Limb (tissue), 2 donors: ENCODE data around the gene PTPN9.
"Not testable (repeated sequence)": the region's sequence is repeated elsewhere in the genome, so short reads cannot be mapped to it uniquely, and the experiment has no call there.

Experiments
- DNase-seq, 2 donors: peaks; one replicate each; pipeline ENCODE4 v3.0.0-alpha.2; 2016; ENCODE audit errors: extremely low spot score in 2 of 2

The PTPN9 gene

GRCh38 chr15:75578948-75579920, at the start of gene PTPN9:
TSS of gene PTPN9 (minus strand) at chr15:75579315. CDS start at chr15:75578776, 539 bp downstream.
- DNase-seq: peak; percentile 83 to 91

DNA sequence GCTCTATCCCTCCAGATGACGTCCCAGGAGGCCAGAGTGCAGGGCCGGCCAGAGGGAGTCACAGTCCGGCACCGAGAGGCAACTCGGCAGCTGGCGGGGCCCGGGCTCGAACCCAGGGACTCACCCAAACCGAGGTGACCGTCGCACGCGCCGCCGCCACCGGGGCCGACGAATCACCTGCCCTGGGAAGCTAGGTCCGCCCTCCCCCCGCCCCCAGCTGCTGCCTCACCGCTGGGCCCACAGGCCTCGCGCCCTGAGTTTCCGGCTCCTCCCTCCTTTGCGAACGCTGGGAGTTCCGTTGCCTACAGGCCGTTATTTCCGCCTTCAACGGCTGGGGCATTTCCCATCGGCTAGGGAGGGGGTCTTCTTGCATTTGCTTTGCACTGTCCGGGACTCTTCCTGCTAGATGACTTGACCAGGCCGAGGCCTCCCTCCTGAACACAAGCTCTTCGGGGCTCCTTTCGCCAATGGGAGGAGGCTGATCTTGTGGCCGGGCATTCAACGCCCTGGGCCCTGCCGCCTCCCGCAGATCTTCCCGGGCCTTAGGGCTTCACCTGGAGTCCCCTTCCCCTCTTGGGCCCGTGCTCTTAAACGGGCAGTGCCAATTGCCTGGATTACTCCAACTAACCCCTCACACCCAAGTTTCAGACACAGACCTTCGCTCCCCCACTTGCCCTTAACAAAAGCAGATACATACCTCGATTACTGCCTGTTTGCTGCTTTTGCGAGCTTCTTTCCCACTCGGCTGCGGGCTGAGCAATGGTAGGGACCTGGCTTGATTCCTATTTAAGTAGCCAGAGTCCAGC, 46.6 kb upstream of the PTPN9 start, which contains the start of gene SNUPN:
TSS of gene SNUPN (minus strand) at position 184 of the 806 bp plus-strand sequence. CDS start 4,674 bp downstream, outside the sequence.
- peak; percentile 95 to 97 for DNase-seq

- DNase-seq: no peak
Observed at GRCh38 chr15:75622505-75622904, 43.4 kb upstream of the PTPN9 start.

- DNase-seq: peak; percentile 68 to 87
Observed at GRCh38 chr15:75620841-75621391, 41.8 kb upstream of the PTPN9 start.

DNA sequence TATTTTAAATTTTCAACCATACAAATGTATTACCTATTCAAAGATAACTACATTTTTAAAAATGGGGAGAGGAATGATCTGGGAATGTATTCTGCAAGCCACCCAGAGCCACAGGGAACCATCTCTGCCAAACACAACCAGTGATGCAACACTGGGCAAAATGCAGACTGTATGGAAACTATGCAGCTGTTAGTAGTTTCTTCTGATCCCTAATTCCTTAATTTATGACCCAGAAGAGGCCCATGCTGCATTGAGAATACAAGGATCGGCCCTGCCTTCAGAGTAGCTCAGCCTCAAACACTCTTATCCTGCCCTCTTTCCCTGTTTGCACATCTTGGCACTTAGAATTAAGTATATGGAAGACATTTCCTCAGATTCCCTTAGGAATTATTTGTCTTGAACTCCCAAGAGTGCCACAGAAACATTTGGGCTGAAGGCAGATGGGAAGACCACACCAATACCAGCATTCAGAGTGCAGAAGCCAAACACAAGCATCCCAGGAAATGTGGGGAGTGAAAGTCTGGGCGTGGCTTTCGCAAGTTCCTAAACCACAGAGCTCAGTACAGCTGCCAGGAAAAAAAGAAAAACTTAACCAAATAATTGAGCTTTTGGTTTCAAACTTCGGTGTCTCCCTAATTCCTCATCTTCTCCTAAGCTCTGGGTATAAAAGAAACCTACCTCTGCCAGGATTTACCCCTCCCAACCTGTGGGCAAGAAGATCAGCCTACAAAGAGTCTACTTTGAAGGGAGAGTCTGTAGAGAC, 41.1 kb upstream of the PTPN9 start:
- peak; percentile 36 to 61 for DNase-seq

- DNase-seq: no peak
Observed at GRCh38 chr15:75616766-75617165, 37.7 kb upstream of the PTPN9 start.

DNA sequence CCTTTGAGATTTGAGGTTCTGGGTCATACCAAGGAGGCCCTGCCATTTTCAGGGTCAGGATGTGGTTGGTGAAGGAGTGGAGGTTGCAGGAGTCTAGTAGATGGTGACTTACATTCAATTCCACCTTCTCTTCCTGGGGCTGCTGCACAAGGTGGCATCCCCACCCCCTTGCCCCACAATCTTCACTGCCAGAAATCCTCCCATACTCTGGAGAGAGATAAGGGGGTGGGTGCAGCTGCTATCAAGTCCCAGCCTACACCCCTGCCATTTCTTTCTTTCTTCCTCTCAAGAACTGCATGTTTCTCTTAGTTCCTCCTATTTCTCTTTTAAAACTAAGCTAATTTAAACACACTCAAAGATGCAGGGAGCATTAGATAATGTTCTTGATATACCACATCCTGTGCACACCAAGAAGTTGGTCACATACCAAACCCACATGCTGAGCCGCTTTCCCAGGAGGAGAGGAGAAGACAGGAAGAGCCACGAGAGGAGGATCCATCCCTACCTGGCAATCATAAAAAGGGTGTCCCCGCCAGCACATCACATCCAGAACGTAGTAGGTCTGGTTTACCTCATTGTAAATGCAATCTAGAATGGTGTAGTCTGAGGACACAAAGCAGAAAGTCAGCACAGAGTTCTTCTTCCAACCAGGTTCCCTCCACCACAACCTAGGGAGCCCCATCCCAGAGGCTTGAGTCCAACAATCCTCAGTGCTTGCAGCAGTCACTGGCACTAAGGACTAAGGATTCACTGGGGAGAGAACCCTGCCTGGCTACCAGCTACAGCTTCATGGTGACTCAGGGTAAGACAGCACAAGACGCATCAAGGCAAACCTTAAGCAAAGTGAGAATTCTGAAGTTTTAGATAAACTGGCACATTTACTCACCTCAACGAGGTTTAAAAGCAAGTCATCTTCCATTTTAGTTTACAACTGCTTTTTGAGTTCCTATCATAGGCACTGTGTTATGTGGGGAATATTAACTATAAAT, 27.9 kb upstream of the PTPN9 start:
- no peak for DNase-seq

- DNase-seq: no peak
Observed at GRCh38 chr15:75606026-75606425, 26.9 kb upstream of the PTPN9 start.

DNA sequence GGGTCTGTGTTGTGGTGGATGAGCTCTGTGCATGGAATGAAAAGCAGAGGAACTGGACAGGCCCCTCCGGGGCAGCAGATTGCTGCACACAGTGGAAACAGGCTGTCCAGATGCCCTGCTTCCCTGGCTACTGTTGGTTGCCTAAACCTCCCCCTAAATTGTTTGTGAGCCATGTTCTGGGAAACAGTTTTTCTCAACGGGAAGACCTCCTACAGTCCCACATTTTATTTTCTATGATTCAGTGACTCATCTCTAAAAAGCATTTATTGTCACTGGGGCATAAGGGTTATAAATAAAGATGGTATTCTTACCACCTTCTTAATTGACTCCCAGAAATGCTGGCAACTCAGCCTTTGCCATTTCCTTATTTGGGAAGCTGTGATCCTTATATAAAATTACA, 20.3 kb upstream of the PTPN9 start:
- no peak for DNase-seq

DNA sequence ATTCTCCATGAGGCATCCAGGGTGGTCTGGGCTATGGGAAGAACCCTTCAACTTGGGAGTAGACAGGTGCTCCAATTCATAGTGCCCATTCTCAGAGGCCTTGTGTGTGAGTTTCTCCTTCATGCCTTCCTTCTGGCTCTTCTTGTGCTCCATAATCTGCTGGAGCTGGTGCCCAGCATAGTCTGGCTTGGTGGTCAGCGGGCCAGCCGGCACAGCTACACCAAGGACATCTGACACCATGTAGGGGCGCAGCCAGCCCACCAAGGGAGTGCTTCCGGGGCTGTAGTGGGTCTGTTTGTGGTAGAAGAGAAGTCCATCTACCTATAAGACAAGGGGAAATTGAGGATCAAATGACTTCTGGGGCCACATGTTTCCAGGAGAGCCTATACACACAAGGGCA, 19.2 kb upstream of the PTPN9 start:
- no peak for DNase-seq

GRCh38 chr15:75597667-75598341, 18.7 kb upstream of the PTPN9 start:
- no peak for DNase-seq

GRCh38 chr15:75596703-75597345, 17.7 kb upstream of the PTPN9 start:
- no peak for DNase-seq

DNA sequence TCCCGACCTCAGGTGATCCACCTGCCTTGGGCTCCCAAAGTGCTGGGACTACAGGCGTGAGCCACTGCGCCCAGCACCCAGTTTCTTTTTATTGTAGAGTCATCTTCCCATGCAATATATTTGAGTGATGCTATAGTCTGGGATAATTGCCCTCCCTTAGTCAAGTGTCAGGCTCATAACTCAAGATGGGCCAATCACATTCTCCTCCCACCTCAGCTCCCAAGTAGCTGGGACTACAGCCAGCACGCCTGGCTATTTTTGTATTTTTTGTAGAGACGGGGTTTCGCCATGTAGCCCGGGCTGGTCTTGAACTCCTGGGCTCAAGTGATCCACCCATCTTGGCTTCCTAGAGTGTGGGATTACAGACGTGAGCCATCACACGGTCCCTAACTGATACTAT, 15.2 kb upstream of the PTPN9 start:
- no peak for DNase-seq

DNA sequence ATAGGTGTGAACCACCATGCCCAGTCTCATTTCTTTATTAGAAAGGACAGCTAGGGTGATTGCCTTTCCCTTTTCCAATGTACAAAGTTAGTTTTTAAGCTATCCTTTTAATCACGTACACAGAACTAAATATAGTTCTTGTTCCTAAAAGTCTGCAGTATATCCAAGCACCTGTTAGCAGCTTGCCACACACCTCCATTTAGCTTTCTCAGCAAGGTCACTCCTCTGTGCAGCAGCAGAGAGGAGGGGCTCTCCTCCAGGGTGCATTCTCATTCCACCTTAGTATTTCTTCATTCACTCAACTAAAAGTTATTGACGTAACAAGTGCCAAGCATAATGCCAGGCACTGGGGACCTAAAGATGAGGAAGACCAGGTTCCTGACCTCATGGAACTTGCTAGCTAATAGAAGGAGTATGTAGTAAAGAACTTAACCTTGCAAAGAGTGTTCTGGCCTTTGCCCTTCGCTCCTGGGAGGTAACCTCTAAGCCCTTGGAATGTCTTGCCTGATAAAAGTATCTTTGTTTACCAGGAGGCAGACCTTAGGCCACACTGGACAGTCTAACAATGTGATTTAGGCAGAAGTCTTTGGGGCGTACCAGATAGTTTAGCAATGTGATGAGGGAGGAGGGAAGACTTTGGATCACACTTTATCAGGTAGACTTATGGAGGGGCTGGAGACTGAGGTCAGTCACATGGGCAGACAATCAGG, 12.7 kb upstream of the PTPN9 start:
- DNase-seq: no peak

GRCh38 chr15:75590239-75590638, 11.1 kb upstream of the PTPN9 start:
- no peak for DNase-seq

GRCh38 chr15:75589071-75589470, 10.0 kb upstream of the PTPN9 start:
- no peak for DNase-seq

- DNase-seq: not testable (repeated sequence)
Observed at GRCh38 chr15:75586422-75586821, 7.3 kb upstream of the PTPN9 start.

GRCh38 chr15:75584121-75584520, 5.0 kb upstream of the PTPN9 start:
- no peak for DNase-seq
